HL-60 (cell line): ENCODE results near the gene TPCN1.

Experiments used
- DNase-seq, 2 experiments: peaks; one replicate each; pipeline ENCODE4 v3.0.0-alpha.2; 2010 to 2020; ENCODE audit warnings: low read depth in 1 of 2, low spot score in 1 of 2
- H3K27ac ChIP-seq: fragments of 250-450 bp; sonication (Bioruptor Pico); replicated peaks from 2 replicates; pipeline ENCODE4 v1.5.1; 2020; ENCODE audit warnings: mild to moderate bottlenecking, moderate library complexity
- H3K27me3 ChIP-seq: fragments of 250-450 bp; sonication (Bioruptor Pico); 2 replicates; pipeline ENCODE4 v1.5.1; 2021; ENCODE audit warnings: mild to moderate bottlenecking, moderate library complexity; ENCODE audit not compliant: insufficient read depth, poor library complexity, severe bottlenecking
- H3K4me3 ChIP-seq: replicated peaks from 2 replicates; pipeline ENCODE4 v1.5.1; 2011; ENCODE audit warnings: mild to moderate bottlenecking, control low read depth, low read length; ENCODE audit not compliant: insufficient read depth
- GABPA ChIP-seq: IDR thresholded peaks from 2 replicates; pipeline ENCODE4 v1.6.1; 2012; ENCODE audit warnings: low read depth
- POLR2AphosphoS5 ChIP-seq: IDR thresholded peaks from 2 replicates; pipeline ENCODE4 v1.6.1; 2012; ENCODE audit warnings: low read depth
- SPI1 ChIP-seq: IDR thresholded peaks from 2 replicates; pipeline ENCODE4 v1.6.1; 2012; ENCODE audit warnings: low read depth, mild to moderate bottlenecking, borderline replicate concordance
- TF ChIP-seq, protein P1 (sequence below): IDR thresholded peaks from one replicate; pipeline ENCODE4 v1.5.1; 2011; ENCODE audit warnings: low read length, control low read depth, inconsistent platforms; ENCODE audit not compliant: insufficient read depth
- TF ChIP-seq, protein P2 (sequence below): IDR thresholded peaks from 2 replicates; pipeline ENCODE4 v1.6.1; 2012; ENCODE audit warnings: low read depth; ENCODE audit not compliant: insufficient replicate concordance

The TPCN1 gene

DNA sequence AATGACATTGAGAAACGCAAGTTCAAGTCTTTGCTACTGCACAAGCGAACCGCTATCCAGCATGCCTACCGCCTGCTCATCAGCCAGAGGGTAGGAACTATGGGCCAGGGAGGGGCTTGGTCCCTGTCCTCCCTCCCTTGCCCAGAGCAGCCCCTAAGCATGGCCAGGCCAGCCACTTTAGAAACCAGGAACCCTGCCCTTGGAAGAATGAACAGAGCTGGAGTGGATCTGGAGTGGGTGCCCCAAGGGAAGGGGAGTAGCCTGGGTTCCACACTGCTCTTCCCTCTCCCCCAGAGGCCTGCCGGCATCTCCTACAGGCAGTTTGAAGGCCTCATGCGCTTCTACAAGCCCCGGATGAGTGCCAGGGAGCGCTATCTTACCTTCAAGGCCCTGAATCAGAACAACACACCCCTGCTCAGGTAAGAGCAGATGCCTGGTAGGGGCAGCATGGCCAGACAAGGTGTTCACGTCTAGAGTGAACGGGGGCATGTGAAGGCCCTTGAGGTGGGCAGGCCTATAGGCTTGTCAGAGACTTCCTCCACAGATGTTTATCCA is 55.8 kb downstream of the TPCN1 start:
- H3K27me3 ChIP-seq = no peaks in the 10 kb centered on the region
- H3K27ac ChIP-seq = peak overlapping the region; percentile 90
- no peak for DNase-seq
- H3K4me3 ChIP-seq = no peak overlapping the region
- TF ChIP-seq POLR2AphosphoS5 (no peak), SPI1 (no peak)

DNA sequence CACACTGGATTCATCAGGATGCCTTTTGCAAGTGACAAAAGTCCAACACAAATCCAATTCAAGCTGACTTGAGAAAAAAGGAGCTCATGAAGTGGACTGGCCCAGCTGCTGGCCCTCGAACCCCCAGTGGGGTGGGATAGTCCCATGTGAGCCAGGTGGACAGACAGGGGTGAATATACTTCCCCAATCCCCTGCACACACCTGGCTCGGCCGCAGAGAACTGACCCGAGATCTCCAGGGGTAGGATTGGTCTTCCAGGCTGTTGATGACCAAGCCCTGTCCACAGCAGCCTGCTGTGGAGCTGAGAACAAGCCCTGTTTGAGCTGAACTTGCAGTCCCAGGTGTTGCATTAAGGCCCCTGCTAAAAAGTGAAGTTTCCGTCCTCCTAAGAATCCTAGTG is 56.2 kb downstream of the TPCN1 start:
- DNase-seq = no peak
- Histone ChIP-seq H3K27ac (peak overlapping the region; percentile 90), H3K4me3 (no peak overlapping the region), H3K27me3 (no peaks in the 10 kb centered on the region)
- TF ChIP-seq GABPA (no peak), POLR2AphosphoS5 (no peak), SPI1 (no peak)
- TF ChIP-seq, protein P1, sequence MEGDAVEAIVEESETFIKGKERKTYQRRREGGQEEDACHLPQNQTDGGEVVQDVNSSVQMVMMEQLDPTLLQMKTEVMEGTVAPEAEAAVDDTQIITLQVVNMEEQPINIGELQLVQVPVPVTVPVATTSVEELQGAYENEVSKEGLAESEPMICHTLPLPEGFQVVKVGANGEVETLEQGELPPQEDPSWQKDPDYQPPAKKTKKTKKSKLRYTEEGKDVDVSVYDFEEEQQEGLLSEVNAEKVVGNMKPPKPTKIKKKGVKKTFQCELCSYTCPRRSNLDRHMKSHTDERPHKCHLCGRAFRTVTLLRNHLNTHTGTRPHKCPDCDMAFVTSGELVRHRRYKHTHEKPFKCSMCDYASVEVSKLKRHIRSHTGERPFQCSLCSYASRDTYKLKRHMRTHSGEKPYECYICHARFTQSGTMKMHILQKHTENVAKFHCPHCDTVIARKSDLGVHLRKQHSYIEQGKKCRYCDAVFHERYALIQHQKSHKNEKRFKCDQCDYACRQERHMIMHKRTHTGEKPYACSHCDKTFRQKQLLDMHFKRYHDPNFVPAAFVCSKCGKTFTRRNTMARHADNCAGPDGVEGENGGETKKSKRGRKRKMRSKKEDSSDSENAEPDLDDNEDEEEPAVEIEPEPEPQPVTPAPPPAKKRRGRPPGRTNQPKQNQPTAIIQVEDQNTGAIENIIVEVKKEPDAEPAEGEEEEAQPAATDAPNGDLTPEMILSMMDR = no peak
- TF ChIP-seq, protein P2, sequence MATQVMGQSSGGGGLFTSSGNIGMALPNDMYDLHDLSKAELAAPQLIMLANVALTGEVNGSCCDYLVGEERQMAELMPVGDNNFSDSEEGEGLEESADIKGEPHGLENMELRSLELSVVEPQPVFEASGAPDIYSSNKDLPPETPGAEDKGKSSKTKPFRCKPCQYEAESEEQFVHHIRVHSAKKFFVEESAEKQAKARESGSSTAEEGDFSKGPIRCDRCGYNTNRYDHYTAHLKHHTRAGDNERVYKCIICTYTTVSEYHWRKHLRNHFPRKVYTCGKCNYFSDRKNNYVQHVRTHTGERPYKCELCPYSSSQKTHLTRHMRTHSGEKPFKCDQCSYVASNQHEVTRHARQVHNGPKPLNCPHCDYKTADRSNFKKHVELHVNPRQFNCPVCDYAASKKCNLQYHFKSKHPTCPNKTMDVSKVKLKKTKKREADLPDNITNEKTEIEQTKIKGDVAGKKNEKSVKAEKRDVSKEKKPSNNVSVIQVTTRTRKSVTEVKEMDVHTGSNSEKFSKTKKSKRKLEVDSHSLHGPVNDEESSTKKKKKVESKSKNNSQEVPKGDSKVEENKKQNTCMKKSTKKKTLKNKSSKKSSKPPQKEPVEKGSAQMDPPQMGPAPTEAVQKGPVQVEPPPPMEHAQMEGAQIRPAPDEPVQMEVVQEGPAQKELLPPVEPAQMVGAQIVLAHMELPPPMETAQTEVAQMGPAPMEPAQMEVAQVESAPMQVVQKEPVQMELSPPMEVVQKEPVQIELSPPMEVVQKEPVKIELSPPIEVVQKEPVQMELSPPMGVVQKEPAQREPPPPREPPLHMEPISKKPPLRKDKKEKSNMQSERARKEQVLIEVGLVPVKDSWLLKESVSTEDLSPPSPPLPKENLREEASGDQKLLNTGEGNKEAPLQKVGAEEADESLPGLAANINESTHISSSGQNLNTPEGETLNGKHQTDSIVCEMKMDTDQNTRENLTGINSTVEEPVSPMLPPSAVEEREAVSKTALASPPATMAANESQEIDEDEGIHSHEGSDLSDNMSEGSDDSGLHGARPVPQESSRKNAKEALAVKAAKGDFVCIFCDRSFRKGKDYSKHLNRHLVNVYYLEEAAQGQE = no peak

DNA sequence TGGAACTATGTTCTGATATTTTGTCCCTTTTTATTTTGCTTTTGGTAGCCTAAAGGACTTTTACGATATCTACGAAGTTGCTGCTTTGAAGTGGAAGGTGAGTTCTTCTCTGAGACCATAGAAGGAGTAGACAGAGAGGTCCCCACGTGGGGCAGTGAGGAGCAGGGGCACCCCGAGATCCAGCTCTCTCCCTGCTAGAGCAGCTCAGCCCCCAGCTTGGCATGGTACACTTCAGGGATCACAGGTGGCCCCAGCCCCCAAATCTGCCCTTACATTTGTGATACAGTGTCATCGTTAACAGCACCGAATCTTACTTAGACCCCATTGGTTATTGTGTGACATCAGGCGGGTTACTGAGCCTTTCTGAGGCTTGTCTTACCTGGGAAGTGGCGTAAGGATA is 56.9 kb downstream of the TPCN1 start:
- H3K4me3 ChIP-seq = no peak overlapping the region
- no peak for DNase-seq
- TF ChIP-seq POLR2AphosphoS5 (no peak), GABPA (no peak), SPI1 (no peak)
- TF ChIP-seq, protein P2 = no peak
- TF ChIP-seq, protein P1 = no peak
- H3K27me3 ChIP-seq = no peaks in the 10 kb centered on the region
- no peak overlapping the region; the same call in 1 of the 2 replicates for H3K27ac ChIP-seq

DNA sequence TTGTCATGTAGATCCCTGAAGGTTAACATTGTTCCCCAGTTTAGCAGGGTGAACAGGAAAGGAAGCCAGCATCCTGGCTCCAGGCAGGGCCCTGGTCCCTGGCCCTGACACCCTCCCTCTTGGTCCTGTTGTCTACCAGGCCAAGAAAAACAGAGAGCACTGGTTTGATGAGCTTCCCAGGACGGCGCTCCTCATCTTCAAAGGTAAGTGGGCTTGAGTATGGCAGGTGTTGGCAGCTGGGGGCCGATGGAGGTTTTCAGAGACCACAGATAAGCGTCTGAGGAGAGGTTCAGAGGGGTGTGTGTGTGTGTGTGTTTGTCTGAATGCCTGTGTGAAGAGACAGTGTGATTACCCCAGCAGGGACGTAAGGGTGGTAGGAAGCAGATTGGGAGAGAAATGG is 57.4 kb downstream of the TPCN1 start:
- H3K27me3 ChIP-seq = no peaks in the 10 kb centered on the region
- TF ChIP-seq SPI1 = no peak
- TF ChIP-seq POLR2AphosphoS5 = no peak
- TF ChIP-seq, protein P1 = no peak
- no peak for TF ChIP-seq GABPA
- TF ChIP-seq, protein P2 = no peak
- DNase-seq = no peak
- H3K27ac ChIP-seq = no peak overlapping the region
- no peak overlapping the region for H3K4me3 ChIP-seq
